WTC11 (cell line): ENCODE data around the gene SLC2A4RG.
A peak's percentile ranks its signal among the peaks of the same experiment; 100 is the strongest.

ENCODE experiments used
- CBFB ChIP-seq: sonication (generic); formaldehyde crosslinking; IDR thresholded peaks from 2 replicates; pipeline ENCODE4 v1.8.1; 2022; ENCODE audit warnings: mild to moderate bottlenecking, low read depth, missing genetic modification reagents
- FOXK1 ChIP-seq: sonication (generic); formaldehyde crosslinking; IDR thresholded peaks from 2 replicates; pipeline ENCODE4 v1.8.0; 2022; ENCODE audit warnings: mild to moderate bottlenecking, moderate library complexity, missing genetic modification reagents
- FOXP4 ChIP-seq: sonication (generic); formaldehyde crosslinking; IDR thresholded peaks from 2 replicates; pipeline ENCODE4 v1.8.0; 2022; ENCODE audit warnings: mild to moderate bottlenecking, missing genetic modification reagents
- SP1 ChIP-seq: sonication (generic); formaldehyde crosslinking; conservative IDR thresholded peaks from 2 replicates; pipeline ENCODE4 v1.8.1; 2022; ENCODE audit warnings: missing genetic modification reagents
- USF2 ChIP-seq: sonication (generic); formaldehyde crosslinking; IDR thresholded peaks from 2 replicates; pipeline ENCODE4 v1.8.1; 2023; ENCODE audit warnings: mild to moderate bottlenecking, missing genetic modification reagents, moderate library complexity
- ZNF138 ChIP-seq: sonication (generic); formaldehyde crosslinking; conservative IDR thresholded peaks from 2 replicates; pipeline ENCODE4 v1.8.1; 2022; ENCODE audit warnings: mild to moderate bottlenecking, moderate library complexity, missing genetic modification reagents
- ZNF532 ChIP-seq: fragments of 250-450 bp; sonication (Bioruptor Pico); IDR thresholded peaks from 2 replicates; pipeline ENCODE4 v1.9.0; 2021; ENCODE audit warnings: mild to moderate bottlenecking, borderline replicate concordance
- TF ChIP-seq, protein P1 (sequence below): fragments of 200-600 bp; IDR thresholded peaks from 2 replicates; pipeline ENCODE4 v1.8.0; 2022; ENCODE audit warnings: antibody characterized with exemption
- TF ChIP-seq, protein P2 (sequence below): sonication (generic); formaldehyde crosslinking; IDR thresholded peaks from 2 replicates; pipeline ENCODE4 v1.8.0; 2022; ENCODE audit warnings: mild to moderate bottlenecking, missing genetic modification reagents
- TF ChIP-seq, protein P3 (sequence below): sonication (generic); formaldehyde crosslinking; IDR thresholded peaks from 2 replicates; pipeline ENCODE4 v1.8.1; 2022; ENCODE audit warnings: low read depth, missing genetic modification reagents, borderline replicate concordance
- TF ChIP-seq, protein P4 (sequence below): sonication (generic); formaldehyde crosslinking; IDR thresholded peaks from 2 replicates; pipeline ENCODE4 v1.8.1; 2022; ENCODE audit warnings: missing genetic modification reagents, borderline replicate concordance

DNA sequence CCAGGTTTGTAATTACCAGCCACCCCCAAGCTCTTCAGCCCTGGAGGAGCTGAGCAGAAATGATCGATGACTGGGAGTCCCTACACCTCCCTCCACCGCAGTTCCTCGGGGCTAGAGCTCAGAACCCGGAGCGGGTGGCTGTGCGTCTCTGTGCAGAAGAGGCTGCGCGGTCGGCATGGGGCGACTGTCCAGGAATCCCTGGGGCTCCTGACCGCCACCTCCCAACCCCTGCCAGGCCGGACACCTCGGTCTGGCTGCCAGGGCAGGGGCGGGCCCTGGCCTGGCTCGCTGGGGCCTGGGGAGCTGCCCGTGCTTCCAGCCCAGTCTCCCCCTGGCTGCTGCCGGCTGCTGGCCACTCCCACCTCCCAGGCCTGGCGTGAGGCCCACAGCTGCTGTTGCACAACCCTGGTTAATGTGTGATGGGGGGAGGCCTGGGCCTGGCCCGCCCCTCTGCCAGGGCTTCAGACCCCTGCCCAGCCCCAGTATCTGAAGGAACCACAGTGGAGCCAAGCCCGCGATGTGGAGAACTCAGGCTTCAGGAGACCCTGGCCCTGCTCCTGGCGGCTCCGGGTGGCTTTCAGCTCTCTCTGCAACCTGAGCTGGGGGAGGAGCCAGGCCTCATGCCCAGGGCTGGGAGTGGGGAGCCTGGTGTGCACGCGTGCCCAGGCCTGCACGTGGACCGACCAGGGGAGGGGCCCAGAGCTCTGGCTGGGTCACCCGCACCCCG, 1.2 kb downstream of the SLC2A4RG start:
- TF ChIP-seq, protein P1, sequence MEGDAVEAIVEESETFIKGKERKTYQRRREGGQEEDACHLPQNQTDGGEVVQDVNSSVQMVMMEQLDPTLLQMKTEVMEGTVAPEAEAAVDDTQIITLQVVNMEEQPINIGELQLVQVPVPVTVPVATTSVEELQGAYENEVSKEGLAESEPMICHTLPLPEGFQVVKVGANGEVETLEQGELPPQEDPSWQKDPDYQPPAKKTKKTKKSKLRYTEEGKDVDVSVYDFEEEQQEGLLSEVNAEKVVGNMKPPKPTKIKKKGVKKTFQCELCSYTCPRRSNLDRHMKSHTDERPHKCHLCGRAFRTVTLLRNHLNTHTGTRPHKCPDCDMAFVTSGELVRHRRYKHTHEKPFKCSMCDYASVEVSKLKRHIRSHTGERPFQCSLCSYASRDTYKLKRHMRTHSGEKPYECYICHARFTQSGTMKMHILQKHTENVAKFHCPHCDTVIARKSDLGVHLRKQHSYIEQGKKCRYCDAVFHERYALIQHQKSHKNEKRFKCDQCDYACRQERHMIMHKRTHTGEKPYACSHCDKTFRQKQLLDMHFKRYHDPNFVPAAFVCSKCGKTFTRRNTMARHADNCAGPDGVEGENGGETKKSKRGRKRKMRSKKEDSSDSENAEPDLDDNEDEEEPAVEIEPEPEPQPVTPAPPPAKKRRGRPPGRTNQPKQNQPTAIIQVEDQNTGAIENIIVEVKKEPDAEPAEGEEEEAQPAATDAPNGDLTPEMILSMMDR, result no peak
- no peak for TF ChIP-seq ZNF532 (CRISPR knock-in tag)
- TF ChIP-seq, protein P2, sequence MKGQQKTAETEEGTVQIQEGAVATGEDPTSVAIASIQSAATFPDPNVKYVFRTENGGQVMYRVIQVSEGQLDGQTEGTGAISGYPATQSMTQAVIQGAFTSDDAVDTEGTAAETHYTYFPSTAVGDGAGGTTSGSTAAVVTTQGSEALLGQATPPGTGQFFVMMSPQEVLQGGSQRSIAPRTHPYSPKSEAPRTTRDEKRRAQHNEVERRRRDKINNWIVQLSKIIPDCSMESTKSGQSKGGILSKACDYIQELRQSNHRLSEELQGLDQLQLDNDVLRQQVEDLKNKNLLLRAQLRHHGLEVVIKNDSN (CRISPR knock-in tag), result no peak
- TF ChIP-seq FOXP4, result no peak
- no peak; the same call in 1 of the 2 replicates for TF ChIP-seq USF2 (CRISPR knock-in tag)
- TF ChIP-seq, protein P3, sequence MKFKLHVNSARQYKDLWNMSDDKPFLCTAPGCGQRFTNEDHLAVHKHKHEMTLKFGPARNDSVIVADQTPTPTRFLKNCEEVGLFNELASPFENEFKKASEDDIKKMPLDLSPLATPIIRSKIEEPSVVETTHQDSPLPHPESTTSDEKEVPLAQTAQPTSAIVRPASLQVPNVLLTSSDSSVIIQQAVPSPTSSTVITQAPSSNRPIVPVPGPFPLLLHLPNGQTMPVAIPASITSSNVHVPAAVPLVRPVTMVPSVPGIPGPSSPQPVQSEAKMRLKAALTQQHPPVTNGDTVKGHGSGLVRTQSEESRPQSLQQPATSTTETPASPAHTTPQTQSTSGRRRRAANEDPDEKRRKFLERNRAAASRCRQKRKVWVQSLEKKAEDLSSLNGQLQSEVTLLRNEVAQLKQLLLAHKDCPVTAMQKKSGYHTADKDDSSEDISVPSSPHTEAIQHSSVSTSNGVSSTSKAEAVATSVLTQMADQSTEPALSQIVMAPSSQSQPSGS (CRISPR knock-in tag), result no peak
- TF ChIP-seq, protein P4, sequence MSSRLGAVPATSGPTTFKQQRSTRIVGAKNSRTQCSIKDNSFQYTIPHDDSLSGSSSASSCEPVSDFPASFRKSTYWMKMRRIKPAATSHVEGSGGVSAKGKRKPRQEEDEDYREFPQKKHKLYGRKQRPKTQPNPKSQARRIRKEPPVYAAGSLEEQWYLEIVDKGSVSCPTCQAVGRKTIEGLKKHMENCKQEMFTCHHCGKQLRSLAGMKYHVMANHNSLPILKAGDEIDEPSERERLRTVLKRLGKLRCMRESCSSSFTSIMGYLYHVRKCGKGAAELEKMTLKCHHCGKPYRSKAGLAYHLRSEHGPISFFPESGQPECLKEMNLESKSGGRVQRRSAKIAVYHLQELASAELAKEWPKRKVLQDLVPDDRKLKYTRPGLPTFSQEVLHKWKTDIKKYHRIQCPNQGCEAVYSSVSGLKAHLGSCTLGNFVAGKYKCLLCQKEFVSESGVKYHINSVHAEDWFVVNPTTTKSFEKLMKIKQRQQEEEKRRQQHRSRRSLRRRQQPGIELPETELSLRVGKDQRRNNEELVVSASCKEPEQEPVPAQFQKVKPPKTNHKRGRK (CRISPR knock-in tag), result no peak
- TF ChIP-seq SP1, result no peak; the same call in none of the 2 replicates
- peak; percentile 69 for TF ChIP-seq FOXK1 (CRISPR knock-in tag)
- TF ChIP-seq CBFB (CRISPR knock-in tag), result no peak
- no peak for TF ChIP-seq ZNF138 (CRISPR knock-in tag)
